GM12891 (cell line): ENCODE results near the gene ADCY5.

Experiments
- POLR2A ChIP-seq: IDR thresholded peaks from 2 replicates; pipeline ENCODE4 v1.6.1; 2011; ENCODE audit warnings: low read depth, low read length, control low read depth
- TAF1 ChIP-seq: IDR thresholded peaks from 2 replicates; pipeline ENCODE4 v1.6.1; 2011; ENCODE audit warnings: low read depth, low read length, control low read depth

- TF ChIP-seq POLR2A (no peak), TAF1 (no peak)
Observed at GRCh38 chr3:123467046-123467445, 18.2 kb upstream of the ADCY5 start.
